ENCODE measurements around the gene RAI1. TPM values are rescaled to one million over a fixed set of nuclear protein-coding genes. Genes with fewer than 3 reads are reported as not detected.

The RAI1 gene
- total RNA-seq, 3 donors from 2014 or later: 12.9 to 29.2 (median 17.0) TPM

DNA sequence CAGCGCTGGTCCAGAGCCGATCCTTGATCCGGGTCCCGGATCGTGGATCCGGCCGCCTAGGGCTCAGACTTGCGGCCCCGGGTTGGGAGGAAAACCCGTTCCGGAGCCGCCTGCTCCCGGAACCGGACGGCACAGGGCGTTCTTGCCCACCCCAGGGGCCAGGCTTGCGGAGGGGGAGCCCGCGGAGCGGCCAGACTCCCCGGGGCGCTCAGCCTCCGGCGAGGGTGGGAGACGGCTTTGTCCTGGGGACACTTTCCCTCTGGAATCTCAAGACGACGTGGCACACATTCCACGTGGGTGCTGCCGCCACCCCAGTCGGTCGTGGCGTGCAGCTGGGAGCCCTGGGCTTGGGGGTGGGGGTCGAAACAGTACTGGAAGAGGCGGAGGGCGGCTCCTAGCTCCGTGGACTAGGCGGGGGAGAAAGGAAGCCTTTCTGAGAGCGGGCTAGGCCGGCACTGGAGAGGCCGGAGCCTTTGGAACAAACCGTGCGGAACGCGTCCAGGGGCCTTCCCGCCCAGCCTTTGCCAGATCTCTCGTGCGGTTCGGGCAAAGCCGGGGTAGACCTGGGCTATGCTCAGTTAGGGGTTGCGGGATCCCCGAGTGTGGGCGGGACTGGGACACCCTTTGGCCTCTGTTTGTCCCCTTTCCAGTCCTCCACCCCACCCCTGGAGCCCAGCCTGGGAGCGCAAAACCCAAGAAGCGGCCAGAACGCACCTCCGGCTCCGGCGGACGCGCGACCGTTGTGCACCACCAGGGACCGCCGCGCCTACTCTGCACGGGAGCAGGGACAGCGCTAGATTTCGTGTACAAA, 129.0 kb downstream of the RAI1 start:
- no peak overlapping the region for H3K4me3 ChIP-seq
- peak in 1 of 3 donors; percentile 55 for DNase-seq
- peaks cover 4% of the 10 kb centered on the region for H3K4me1 ChIP-seq (ENCODE audit: low read depth)
- H3K36me3 ChIP-seq (ENCODE audit: low read depth): no peaks in the 10 kb centered on the region
- ATAC-seq: peak; percentile 1
- TF ChIP-seq CTCF (IDR thresholded peaks at IDR 0.05): no peak
- intact Hi-C loops (cut with DNase I, micrococcal nuclease): loop anchor here in 1 of 2 donors (5.0 kb wide), 1 partner anchor 52 kb away; no protein-coding TSS in a partner anchor
- H3K9me3 ChIP-seq: no peaks in the 10 kb centered on the region

DNA sequence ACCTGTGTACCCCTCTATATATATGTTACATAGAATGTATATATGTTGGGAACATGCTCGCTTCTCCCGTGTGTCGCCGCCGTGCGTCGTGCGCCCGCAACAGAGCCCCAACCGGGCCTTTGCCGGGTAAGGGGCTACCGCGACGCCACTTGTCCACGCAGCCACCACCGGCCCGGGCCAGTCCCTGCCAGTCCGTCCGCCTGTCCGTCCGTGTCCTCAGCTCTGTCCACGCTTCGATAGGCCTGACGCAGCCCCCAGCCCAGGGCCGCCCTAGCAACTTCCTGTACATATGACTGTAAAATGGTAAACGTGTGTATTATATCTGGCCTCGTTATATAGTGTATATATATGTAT, 129.6 kb downstream of the RAI1 start:
- no peak for ATAC-seq
- no peaks in the 10 kb centered on the region for H3K9me3 ChIP-seq
- H3K4me3 ChIP-seq: no peak overlapping the region
- H3K4me1 ChIP-seq (ENCODE audit: low read depth): peaks cover 4% of the 10 kb centered on the region
- no peak for DNase-seq
- no peaks in the 10 kb centered on the region for H3K36me3 ChIP-seq (ENCODE audit: low read depth)
- TF ChIP-seq CTCF (IDR thresholded peaks at IDR 0.05): no peak
- intact Hi-C loops (cut with DNase I, micrococcal nuclease): loop anchor here in 1 of 2 donors (5.0 kb wide), 1 partner anchor 51 kb away; no protein-coding TSS in a partner anchor

DNA sequence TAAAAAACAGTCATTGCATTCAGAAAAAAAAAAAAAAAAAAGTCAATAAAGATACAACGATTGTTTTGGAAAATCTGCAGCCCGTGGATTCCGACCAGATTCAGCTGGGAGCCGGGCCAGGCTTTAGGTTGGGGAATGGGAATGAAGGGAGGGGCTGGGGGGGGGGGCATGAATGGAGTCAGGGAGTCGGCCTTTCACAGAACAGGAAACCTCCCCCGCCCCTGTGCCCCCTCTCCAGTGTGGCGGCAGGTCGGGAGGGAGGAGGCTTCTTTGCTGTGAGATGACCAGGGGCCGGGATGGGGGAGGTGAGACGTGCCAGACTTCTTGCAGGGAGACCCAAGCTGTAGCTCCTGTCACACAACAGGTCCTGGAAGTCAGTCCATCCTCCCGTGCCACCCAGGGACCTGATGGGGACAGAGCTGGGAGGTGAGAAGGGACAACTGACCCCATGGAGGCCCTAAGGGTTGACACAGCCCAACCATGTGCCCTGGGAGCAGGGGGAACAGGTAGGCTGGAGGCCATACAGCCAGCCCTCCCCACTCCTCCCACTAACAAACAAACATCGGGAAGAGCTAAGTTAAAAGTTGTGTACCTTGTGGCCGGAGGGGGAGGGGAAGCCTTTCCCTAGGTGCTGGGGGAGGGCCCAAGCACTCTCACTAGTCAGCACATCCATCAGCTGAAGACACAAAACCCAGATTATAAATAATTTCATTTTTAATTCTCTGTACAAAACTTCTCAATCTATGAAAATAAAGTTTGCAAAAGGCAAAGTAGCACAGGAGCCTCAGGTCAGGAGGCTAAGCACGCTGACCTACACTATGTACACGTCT, 130.3 kb downstream of the RAI1 start:
- ATAC-seq: no peak
- peaks cover 4% of the 10 kb centered on the region for H3K4me1 ChIP-seq (ENCODE audit: low read depth)
- H3K4me3 ChIP-seq: no peak overlapping the region
- intact Hi-C loops (cut with DNase I, micrococcal nuclease): loop anchor here in 1 of 2 donors (5.0 kb wide), 1 partner anchor 51 kb away; no protein-coding TSS in a partner anchor
- TF ChIP-seq CTCF (IDR thresholded peaks at IDR 0.05): no peak
- peaks cover 4% of the 10 kb centered on the region for H3K36me3 ChIP-seq (ENCODE audit: low read depth)
- no peaks in the 10 kb centered on the region for H3K9me3 ChIP-seq
- DNase-seq: no peak

DNA sequence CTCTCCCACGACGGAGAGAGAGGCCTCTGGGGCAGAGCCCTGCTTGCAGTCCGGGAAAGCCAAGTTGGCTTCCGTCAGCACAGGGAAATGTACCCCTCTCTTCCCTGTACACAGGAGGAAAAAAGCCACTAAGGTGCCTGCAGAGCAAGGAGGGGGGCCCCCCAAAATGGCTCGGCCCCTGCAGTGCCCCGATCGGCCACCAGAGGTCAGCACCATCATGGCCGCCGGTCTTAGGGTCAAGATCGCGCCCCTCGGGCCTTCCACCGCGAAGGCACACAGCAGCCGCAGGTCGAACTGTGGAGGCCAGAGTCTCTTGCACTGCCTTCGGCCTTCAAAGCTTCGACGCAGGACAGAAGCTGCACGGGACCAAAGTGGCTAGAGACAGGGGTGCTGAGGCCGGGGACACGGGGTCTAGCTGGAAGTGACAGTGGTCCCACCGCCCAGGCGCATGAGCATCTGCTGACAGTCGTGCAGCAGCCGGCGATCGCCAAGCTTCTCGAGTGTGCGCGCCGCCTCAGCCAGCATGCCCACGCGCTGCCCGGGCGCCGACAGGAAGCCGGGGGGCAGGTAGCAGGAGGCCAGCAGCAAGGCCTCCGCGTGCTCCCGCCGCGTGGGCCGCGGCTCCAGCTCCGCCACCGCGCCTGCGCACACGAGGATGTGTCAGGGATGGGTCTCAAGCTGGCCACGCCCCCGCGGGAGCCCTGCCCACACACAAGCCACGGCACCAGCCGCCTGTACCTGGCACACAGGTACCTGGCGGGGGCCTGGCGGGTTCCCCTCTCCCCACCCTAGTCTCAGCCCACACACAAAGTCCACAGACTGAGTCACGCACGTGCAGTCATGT, 131.2 kb downstream of the RAI1 start:
- TF ChIP-seq CTCF (IDR thresholded peaks at IDR 0.05): peak; percentile 93

More for the DNA sequence above, 131.2 kb downstream of the RAI1 start:
- intact Hi-C loops (cut with DNase I, micrococcal nuclease): loop anchor here in 1 of 2 donors (5.0 kb wide), 1 partner anchor 50 kb away; no protein-coding TSS in a partner anchor
- peaks cover 7% of the 10 kb centered on the region for H3K36me3 ChIP-seq (ENCODE audit: low read depth)
- peak; percentile 64 for ATAC-seq
- H3K4me3 ChIP-seq: no peak overlapping the region
- H3K9me3 ChIP-seq: no peaks in the 10 kb centered on the region
- H3K4me1 ChIP-seq (ENCODE audit: low read depth): peaks cover 4% of the 10 kb centered on the region
- DNase-seq: peak in 2 of 3 donors; percentile 80 to 84
